ENCODE measurements around the gene LBP. TPM values are rescaled to one million over a fixed set of nuclear protein-coding genes. Genes with fewer than 3 reads are reported as not detected.

LBP gene
- total and polyA plus RNA-seq, 2 experiments from 2014 or later, result 0.10 to 0.19 TPM

DNA sequence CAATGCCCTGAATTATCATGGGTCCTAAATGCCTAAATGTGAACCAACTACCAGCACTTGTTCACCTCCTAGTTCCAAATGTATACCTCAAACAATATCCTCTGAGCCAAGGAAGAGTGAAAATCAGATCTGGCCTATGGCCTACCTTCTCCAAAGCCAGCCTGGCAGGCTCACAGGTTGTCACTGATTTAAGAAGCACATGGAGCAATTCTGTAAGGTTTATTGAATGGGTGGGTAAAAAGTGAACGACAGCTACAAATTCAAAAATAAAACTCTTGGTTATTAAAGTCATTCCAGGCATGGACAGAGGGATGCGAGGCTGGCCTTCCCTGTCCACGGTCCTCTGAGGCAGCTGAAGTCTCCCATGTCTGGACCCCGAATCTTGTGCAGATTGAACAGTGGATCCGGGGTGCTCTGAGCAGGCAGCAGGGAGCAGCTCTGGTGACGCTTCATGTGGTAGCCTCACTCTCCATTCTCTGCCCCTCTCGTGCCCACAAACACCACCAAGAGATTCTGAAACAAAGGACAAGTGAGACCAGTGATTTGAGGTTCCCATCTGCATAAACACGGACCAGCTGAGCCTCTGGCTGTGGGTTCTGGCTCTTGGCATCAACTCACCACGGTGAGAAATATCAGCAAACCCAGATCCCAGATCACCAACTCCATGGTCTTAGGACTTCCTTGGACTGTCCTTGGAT is 74.3 kb downstream of the LBP start (continued):
- TF ChIP-seq, protein P1, sequence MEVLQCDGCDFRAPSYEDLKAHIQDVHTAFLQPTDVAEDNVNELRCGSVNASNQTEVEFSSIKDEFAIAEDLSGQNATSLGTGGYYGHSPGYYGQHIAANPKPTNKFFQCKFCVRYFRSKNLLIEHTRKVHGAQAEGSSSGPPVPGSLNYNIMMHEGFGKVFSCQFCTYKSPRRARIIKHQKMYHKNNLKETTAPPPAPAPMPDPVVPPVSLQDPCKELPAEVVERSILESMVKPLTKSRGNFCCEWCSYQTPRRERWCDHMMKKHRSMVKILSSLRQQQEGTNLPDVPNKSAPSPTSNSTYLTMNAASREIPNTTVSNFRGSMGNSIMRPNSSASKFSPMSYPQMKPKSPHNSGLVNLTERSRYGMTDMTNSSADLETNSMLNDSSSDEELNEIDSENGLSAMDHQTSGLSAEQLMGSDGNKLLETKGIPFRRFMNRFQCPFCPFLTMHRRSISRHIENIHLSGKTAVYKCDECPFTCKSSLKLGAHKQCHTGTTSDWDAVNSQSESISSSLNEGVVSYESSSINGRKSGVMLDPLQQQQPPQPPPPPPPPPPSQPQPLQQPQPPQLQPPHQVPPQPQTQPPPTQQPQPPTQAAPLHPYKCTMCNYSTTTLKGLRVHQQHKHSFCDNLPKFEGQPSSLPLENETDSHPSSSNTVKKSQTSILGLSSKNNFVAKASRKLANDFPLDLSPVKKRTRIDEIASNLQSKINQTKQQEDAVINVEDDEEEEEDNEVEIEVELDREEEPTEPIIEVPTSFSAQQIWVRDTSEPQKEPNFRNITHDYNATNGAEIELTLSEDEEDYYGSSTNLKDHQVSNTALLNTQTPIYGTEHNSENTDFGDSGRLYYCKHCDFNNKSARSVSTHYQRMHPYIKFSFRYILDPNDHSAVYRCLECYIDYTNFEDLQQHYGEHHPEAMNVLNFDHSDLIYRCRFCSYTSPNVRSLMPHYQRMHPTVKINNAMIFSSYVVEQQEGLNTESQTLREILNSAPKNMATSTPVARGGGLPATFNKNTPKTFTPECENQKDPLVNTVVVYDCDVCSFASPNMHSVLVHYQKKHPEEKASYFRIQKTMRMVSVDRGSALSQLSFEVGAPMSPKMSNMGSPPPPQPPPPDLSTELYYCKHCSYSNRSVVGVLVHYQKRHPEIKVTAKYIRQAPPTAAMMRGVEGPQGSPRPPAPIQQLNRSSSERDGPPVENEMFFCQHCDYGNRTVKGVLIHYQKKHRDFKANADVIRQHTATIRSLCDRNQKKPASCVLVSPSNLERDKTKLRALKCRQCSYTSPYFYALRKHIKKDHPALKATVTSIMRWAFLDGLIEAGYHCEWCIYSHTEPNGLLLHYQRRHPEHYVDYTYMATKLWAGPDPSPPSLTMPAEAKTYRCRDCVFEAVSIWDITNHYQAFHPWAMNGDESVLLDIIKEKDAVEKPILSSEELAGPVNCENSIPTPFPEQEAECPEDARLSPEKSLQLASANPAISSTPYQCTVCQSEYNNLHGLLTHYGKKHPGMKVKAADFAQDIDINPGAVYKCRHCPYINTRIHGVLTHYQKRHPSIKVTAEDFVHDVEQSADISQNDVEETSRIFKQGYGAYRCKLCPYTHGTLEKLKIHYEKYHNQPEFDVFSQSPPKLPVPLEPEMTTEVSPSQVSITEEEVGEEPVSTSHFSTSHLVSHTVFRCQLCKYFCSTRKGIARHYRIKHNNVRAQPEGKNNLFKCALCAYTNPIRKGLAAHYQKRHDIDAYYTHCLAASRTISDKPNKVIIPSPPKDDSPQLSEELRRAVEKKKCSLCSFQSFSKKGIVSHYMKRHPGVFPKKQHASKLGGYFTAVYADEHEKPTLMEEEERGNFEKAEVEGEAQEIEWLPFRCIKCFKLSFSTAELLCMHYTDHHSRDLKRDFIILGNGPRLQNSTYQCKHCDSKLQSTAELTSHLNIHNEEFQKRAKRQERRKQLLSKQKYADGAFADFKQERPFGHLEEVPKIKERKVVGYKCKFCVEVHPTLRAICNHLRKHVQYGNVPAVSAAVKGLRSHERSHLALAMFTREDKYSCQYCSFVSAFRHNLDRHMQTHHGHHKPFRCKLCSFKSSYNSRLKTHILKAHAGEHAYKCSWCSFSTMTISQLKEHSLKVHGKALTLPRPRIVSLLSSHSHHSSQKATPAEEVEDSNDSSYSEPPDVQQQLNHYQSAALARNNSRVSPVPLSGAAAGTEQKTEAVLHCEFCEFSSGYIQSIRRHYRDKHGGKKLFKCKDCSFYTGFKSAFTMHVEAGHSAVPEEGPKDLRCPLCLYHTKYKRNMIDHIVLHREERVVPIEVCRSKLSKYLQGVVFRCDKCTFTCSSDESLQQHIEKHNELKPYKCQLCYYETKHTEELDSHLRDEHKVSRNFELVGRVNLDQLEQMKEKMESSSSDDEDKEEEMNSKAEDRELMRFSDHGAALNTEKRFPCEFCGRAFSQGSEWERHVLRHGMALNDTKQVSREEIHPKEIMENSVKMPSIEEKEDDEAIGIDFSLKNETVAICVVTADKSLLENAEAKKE (CRISPR knock-in tag; IDR thresholded peaks at IDR 0.05), result no peak
- no peak for TF ChIP-seq EZH2 (IDR thresholded peaks at IDR 0.05; ENCODE audit: low read depth, unreplicated experiment)
- TF ChIP-seq ZNF331 (CRISPR knock-in tag; IDR thresholded peaks at IDR 0.05; ENCODE audit: low read depth), result no peak

- peaks cover 11% of the 10 kb centered on the region for H3K4me1 Mint-ChIP-seq
- H3K36me3 Mint-ChIP-seq (ENCODE audit: low read depth), result peaks cover 90% of the 10 kb centered on the region
- Histone ChIP-seq H3K4me2 (no peak overlapping the region), H3F3A (replicated peaks; ENCODE audit: low read depth) (peaks cover 49% of the 10 kb centered on the region), H3K79me2 (replicated peaks; ENCODE audit: insufficient read depth) (peaks cover 43% of the 10 kb centered on the region), H2AFZ (no peak overlapping the region), H3K9me2 (ENCODE audit: insufficient read depth) (no peaks in the 10 kb centered on the region), H3K27ac (ENCODE audit: low read depth) (no peak overlapping the region), H4K20me1 (replicated peaks; ENCODE audit: insufficient read depth) (peaks cover 59% of the 10 kb centered on the region), H3K4me1 (ENCODE audit: insufficient read depth) (peaks cover 7% of the 10 kb centered on the region), H3K27me3 (ENCODE audit: insufficient read depth) (no peaks in the 10 kb centered on the region), H3K4me3 (no peak overlapping the region), H3K36me3 (ENCODE audit: insufficient read depth) (peaks cover 74% of the 10 kb centered on the region)
- TF ChIP-seq CREB1 (CRISPR knock-in tag; IDR thresholded peaks at IDR 0.05; ENCODE audit: low read depth) (no peak), POLR2AphosphoS5 (IDR thresholded peaks at IDR 0.05; ENCODE audit: low read depth) (no peak), ZNF114 (CRISPR knock-in tag; IDR thresholded peaks at IDR 0.05) (no peak), ZNF331 (CRISPR knock-in tag; IDR thresholded peaks at IDR 0.05; ENCODE audit: low read depth) (no peak), EZH2phosphoT487 (IDR thresholded peaks at IDR 0.05; ENCODE audit: unreplicated experiment) (no peak), JUNB (IDR thresholded peaks at IDR 0.05; ENCODE audit: unreplicated experiment) (no peak)
- TF ChIP-seq, protein P1 (CRISPR knock-in tag; IDR thresholded peaks at IDR 0.05), result no peak
- no peaks in the 10 kb centered on the region for H3K9me3 Mint-ChIP-seq
- ATAC-seq (no peak), DNase-seq (ENCODE audit: low spot score) (no peak)
- H3K4me3 Mint-ChIP-seq, result no peak overlapping the region; the same call in 2 of the 3 replicates
- H3K27me3 Mint-ChIP-seq (ENCODE audit: insufficient read depth, low read depth, poor library complexity), result peaks cover 25% of the 10 kb centered on the region
- H3K27ac Mint-ChIP-seq, result no peak overlapping the region
Measured at GRCh38 chr20:38421915-38422314, 75.6 kb downstream of the LBP start.

All from GM23338 (cell line).